ENCODE measurements around the gene OR8B8. TPM values are rescaled to one million over a fixed set of nuclear protein-coding genes. Genes with fewer than 3 reads are reported as not detected.

Gene OR8B8, protein sequence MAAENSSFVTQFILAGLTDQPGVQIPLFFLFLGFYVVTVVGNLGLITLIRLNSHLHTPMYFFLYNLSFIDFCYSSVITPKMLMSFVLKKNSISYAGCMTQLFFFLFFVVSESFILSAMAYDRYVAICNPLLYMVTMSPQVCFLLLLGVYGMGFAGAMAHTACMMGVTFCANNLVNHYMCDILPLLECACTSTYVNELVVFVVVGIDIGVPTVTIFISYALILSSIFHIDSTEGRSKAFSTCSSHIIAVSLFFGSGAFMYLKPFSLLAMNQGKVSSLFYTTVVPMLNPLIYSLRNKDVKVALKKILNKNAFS
- not detected in 2 replicates for total RNA-seq (2014; rRNA removed; shearing (Covaris generic); ENCODE audit: low replicate concordance)

DNA sequence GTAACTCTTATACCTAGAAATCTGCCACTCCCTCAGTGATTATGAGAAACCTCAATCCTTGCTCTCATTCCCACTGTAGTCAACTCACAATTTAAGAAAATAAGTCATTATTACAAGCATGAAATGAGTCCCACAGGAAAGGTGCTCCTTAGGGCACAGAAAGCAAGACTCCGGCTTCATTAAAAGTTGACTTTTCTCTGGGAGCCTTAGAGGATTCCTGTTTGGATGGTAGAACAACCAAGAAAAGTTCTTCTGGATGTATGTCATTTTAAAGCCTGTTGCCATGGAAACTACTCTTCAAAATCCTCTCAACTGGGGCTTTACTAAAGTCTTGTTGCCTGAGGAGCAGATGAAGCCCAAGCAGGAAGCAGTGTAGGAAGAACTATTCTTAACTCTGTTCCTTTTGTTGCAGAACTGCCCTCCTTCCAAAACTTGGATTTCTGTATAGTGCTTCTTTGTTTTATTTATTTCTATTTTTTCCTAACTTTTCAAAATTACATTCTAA is at the start of gene OR8B8:
TSS of gene OR8B8 (minus strand) at position 51 of the 505 bp plus-strand sequence. CDS start 4,611 bp downstream, outside the sequence.
- no peak within 1 kb of the TSS for H3K4me3 ChIP-seq

DNA sequence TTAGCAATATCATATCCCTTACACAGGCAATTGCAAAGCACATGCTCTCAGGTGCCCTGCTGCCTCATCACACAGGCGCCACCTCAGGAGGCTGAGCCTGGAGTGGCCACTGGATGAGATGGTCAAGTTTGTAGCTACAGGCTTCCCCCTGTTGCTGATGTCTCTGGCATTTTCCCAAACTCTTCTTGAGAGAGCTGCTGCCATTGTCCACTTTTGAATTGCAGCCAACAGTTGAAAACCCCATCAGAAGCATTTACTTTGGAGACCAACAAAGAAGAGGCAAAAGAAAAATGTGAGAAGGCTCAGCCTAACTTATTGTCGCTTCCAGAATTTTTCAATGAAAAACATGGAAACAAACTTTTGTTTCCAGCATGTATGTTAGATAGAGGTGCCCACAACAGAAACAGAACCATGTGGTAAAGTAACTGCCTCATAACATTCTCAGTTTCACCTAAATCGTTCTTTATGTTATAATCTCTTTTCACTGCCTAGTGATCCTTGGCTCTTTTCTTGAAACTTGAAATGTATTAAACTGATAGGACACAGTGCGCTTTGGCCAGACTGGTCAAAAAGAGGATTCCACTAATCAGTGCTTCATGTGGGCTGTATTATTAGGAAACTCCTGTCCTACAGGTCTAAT is 47.6 kb upstream of the OR8B8 start:
- Histone ChIP-seq H3K27me3 (0 out of 2 replicates have a peak, but pooled peaks cover 2% of the 10 kb centered on the region), H3K4me3 (no peak overlapping the region), H3K36me3 (no peaks in the 10 kb centered on the region), H3K9me3 (no peaks in the 10 kb centered on the region; the same call in 1 of the 2 replicates)
- no peak for DNase-seq

More for the DNA sequence above, at the start of gene OR8B8:
- no peak for DNase-seq
- Histone ChIP-seq H3K27me3 (no peaks in the 10 kb centered on the region), H3K36me3 (no peaks in the 10 kb centered on the region), H3K9me3 (no peaks in the 10 kb centered on the region)

GRCh38 chr11:124483422-124483821 is 37.9 kb upstream of the OR8B8 start:
- DNase-seq: no peak

DNA sequence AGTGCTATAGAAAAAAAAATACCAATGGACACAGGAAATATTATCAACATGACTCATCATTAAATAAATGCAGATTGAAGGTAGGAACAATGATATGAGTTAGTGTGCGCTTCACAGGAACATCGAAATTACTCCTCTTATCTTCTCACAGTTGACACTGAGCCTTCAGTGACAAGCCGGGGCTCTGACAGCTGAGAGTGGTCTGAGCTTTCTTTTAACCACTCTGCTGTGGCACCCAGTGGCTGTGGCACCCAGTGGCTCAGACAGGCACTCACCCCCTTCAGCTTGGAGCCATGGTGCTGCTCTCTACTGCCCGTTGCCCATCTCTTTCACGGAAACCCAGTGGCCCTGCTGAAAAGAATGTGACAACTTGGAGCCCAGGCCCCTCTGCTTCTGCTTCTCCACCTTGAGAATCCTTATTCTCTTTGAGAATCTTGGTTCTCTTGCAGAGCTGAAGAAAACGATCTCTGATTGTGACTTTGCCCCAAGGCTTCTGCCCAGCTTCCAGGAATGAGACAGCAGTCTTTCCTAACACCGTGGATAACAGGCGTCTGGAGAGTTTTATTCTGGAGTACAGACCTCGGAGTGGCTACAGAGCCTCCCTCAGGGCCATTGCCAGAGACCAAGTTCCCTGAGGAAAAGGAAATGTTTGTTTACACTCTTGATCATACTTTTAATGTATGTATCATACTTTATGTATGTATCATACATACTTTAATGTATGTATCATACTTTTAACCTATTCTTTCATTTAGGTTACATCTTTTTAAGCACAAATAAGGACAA is 37.1 kb upstream of the OR8B8 start:
- no peaks in the 10 kb centered on the region for H3K36me3 ChIP-seq
- DNase-seq: peak; percentile 50
- H3K4me3 ChIP-seq: no peak overlapping the region
- no peaks in the 10 kb centered on the region for H3K27me3 ChIP-seq
- H3K9me3 ChIP-seq: 0 out of 2 replicates have a peak, but pooled peaks cover 3% of the 10 kb centered on the region

More at GRCh38 chr11:124483422-124483821, 37.9 kb upstream of the OR8B8 start:
- no peaks in the 10 kb centered on the region for H3K36me3 ChIP-seq
- H3K4me3 ChIP-seq: no peak overlapping the region
- 0 out of 2 replicates have a peak, but pooled peaks cover 3% of the 10 kb centered on the region for H3K9me3 ChIP-seq
- no peaks in the 10 kb centered on the region for H3K27me3 ChIP-seq

DNA sequence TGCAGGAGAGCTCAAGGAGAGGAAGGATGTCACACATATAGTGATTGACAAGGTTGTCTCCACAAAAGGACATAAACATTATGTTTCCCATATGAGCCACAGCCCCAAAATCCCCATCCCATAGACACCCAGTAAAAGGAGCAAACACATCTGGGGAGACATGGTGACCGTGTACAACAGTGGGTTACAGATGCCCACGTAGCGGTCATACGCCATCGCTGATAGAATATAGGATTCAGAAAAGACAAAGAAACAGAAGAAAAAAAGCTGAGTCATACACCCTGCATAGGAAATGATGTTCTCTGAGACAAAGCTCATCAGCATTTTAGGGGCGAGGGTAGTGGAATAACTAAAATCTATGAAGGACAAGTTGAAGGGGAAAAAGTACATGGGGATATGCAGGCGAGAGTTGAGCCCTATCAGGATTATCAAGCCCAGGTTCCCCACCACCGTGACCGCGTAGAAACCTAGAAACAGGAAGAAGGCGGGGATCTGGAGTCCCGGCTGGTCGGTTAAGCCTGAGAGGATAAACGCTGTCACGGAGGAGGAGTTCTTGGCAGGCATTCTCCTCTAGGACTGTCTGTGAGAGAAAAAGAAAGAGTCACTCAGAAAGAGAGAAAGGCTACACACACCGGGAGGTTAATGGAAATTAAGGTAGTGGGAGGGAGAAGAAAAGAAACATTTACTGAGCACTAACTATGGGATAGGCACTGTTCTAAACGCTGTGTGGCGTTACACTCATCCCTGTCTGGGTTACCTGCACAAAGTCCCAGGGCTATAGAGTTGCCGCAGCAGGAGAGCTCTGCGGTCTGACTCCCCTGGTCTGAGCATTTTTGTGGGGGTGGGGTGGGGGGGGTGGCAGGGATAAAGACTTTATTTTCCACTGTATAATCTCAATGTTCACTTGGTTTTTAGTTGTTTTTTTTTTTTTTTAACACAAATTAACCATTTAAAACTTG is 36.1 kb upstream of the OR8B8 start:
- Histone ChIP-seq H3K9me3 (0 out of 2 replicates have a peak, but pooled peaks cover 3% of the 10 kb centered on the region), H3K36me3 (no peaks in the 10 kb centered on the region), H3K4me3 (peak overlapping the region; percentile 42), H3K27me3 (no peaks in the 10 kb centered on the region)
- DNase-seq: peak; percentile 79

- no peak overlapping the region for H3K4me3 ChIP-seq
- DNase-seq: no peak
- peaks cover 5% of the 10 kb centered on the region; the same call in 1 of the 2 replicates for H3K27me3 ChIP-seq
- 0 out of 2 replicates have a peak, but pooled peaks cover 2% of the 10 kb centered on the region for H3K9me3 ChIP-seq
- no peaks in the 10 kb centered on the region for H3K36me3 ChIP-seq
Observed at GRCh38 chr11:124479561-124479960, 34.1 kb upstream of the OR8B8 start.

GRCh38 chr11:124475265-124475664 is 29.8 kb upstream of the OR8B8 start:
- Histone ChIP-seq H3K9me3 (no peaks in the 10 kb centered on the region), H3K27me3 (peaks cover 7% of the 10 kb centered on the region; the same call in 1 of the 2 replicates), H3K4me3 (no peak overlapping the region), H3K36me3 (no peaks in the 10 kb centered on the region)
- no peak for DNase-seq

DNA sequence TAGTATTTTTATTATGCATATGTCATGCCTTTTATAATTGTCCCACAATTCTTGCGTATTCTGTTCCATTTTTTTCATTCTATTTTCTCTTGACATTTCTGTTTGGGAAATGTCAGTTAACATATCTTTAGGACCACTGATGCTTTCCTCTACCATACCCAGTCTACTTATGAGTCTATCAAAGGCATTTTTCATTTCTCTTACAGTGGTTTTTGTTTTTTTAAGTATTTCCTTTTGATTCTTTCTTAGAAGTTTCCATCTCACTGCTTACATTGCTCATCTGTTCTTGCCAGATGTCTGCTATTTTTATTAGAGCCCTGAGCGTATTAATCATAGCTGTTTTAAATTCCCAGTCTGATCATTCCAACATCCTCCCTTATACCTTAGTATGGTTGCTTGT is 29.3 kb upstream of the OR8B8 start:
- no peaks in the 10 kb centered on the region for H3K36me3 ChIP-seq
- no peaks in the 10 kb centered on the region for H3K9me3 ChIP-seq
- H3K27me3 ChIP-seq: peaks cover 7% of the 10 kb centered on the region; the same call in 1 of the 2 replicates
- no peak for DNase-seq
- no peak overlapping the region for H3K4me3 ChIP-seq

DNA sequence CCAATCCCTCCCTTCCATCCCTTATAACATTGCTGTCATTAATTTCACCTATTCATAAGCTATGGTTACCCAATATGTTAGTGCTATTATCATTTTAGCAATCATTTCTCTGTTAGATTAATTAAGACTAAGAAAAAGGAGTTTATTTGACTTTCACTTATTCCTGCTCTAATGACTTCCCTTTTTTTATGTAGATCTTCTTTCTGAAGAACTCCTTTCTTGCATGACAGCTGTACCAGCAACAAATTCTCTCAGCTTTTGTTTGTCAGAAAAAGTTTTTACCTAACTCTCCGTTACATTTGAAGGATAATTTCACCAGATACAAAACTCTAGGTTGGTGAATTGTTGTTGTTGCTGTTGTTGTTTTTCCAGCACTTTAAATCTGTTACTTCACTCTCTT is 28.6 kb upstream of the OR8B8 start:
- H3K9me3 ChIP-seq: no peaks in the 10 kb centered on the region
- no peak for DNase-seq
- H3K4me3 ChIP-seq: no peak overlapping the region
- H3K36me3 ChIP-seq: no peaks in the 10 kb centered on the region
- H3K27me3 ChIP-seq: peaks cover 7% of the 10 kb centered on the region; the same call in 1 of the 2 replicates

DNA sequence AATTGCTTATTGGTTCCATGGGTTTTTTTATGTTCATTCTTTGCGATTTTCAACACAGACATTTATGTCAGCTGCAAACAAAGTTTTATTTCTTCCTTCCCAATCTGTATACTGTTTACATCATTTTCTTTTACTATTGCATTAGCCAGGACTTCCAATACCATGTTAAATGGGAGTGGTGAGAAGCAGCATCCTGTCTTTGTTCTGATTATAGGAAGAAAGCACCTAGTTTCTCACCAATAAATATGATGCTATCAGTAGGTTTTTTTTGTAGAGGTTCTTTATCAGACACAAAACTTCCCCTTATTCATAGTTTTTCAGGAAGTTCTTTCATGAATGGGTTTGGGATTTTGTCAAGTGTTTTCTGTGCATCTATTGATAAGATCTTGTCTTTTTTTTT is 28.0 kb upstream of the OR8B8 start:
- Histone ChIP-seq H3K36me3 (no peaks in the 10 kb centered on the region), H3K9me3 (no peaks in the 10 kb centered on the region), H3K27me3 (peaks cover 7% of the 10 kb centered on the region; the same call in 1 of the 2 replicates), H3K4me3 (no peak overlapping the region)
- DNase-seq: no peak

DNA sequence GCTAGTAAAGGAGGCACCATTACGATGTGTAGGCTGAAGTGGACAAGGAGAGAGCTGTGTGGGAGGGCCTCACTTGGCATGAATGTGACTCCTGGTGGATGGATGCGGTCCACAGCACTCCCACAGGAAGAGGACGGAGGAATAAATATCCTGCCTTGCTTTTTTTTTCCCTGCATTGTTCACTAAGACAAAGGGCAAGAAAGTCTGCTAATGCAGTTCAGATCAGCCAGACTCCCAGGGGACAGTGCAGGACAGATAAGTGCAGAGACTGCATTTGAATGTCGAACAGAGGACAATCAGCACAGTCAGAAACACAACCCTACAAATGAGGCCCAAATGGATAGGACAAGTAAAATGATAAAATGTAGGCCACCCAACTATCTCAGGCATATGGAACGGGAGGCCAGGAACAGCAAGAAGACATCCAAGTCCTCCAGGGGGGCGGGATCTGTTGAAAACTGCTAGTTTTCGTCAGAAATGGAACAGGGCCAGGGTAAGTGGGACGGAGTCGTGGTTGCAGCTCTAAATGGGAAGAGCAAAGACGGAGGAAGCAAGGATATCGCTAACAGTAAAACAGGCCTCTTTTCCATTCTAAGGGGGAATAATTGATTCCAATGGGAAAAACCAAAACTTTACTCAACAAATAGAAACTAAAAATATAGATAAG is 25.2 kb upstream of the OR8B8 start:
- Histone ChIP-seq H3K9me3 (no peaks in the 10 kb centered on the region), H3K4me3 (no peak overlapping the region), H3K36me3 (no peaks in the 10 kb centered on the region), H3K27me3 (peaks cover 3% of the 10 kb centered on the region; the same call in 1 of the 2 replicates)
- DNase-seq: no peak

DNA sequence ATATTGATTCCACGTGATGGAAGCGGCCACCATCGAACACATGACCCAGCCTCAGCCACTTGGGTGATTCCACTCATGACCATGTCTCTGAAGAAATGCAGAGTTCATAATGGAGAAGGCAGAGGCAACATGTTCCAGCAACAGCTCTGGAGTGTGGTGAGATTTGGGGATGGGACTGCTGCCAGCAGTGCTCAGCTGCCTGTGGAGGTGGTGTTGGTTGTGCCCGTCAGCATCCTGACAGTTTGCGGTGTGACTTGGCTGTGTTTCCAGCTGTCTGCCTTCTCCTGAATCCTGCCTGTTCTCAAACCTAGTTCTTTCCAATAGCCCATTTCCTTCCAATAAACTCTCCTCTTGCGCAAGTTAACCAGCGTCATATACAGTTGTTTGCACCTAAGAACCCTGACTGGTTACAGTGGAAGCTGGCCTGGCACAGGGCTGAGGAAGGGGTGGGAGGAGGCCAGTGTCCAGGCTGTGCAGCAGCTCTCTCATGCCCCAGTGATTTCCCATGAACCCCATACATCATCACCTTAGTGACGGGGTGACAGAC is 22.0 kb upstream of the OR8B8 start:
- Histone ChIP-seq H3K9me3 (no peaks in the 10 kb centered on the region), H3K27me3 (no peaks in the 10 kb centered on the region), H3K36me3 (no peaks in the 10 kb centered on the region), H3K4me3 (no peak overlapping the region)
- DNase-seq: peak; percentile 10

- no peak for DNase-seq
- Histone ChIP-seq H3K36me3 (no peaks in the 10 kb centered on the region), H3K27me3 (no peaks in the 10 kb centered on the region), H3K9me3 (no peaks in the 10 kb centered on the region), H3K4me3 (no peak overlapping the region)
Observed at GRCh38 chr11:124465368-124465767, 19.9 kb upstream of the OR8B8 start.

- Histone ChIP-seq H3K27me3 (no peaks in the 10 kb centered on the region), H3K36me3 (no peaks in the 10 kb centered on the region), H3K9me3 (peaks cover 2% of the 10 kb centered on the region; the same call in 1 of the 2 replicates), H3K4me3 (no peak overlapping the region)
- DNase-seq: no peak
Observed at GRCh38 chr11:124463990-124464389, 18.5 kb upstream of the OR8B8 start.

GRCh38 chr11:124463324-124463723 is 17.8 kb upstream of the OR8B8 start:
- no peak overlapping the region for H3K4me3 ChIP-seq
- H3K36me3 ChIP-seq: no peaks in the 10 kb centered on the region
- H3K9me3 ChIP-seq: peaks cover 2% of the 10 kb centered on the region; the same call in 1 of the 2 replicates
- no peak for DNase-seq
- H3K27me3 ChIP-seq: no peaks in the 10 kb centered on the region

All from MG63 (cell line).